ENCODE measurements around the gene LDB2.

DNA sequence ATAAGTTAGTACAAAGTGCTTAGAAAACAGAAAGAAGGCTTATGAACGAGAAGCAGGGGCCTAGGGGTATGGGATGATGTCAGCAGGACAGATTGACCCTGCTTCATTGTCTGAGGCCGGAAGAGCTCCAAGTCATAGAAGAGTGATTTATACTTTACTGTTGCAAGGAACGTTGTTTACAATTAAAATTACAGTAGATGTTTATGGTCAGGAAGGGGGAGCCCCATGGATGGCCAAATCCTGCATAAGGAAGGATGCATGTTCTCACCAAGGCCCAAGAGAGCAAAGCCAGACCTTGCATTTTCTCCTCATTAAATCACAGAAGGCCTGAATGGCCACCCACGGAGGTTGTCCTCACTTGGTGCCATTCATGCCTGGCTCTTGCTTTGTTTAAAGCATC is 115.3 kb downstream of the LDB2 start:
- TF ChIP-seq CTCF (conservative IDR thresholded peaks at IDR 0.05; ENCODE audit: low read length) = no peak
- TF ChIP-seq EZH2phosphoT487 (IDR thresholded peaks at IDR 0.05; ENCODE audit: borderline replicate concordance, low read depth, low read length) = no peak
